Non-pigmented ciliary epithelial cell (primary cell): ENCODE measurements around the gene DIS3L2.
"Not testable (repeated sequence)": the region's sequence is repeated elsewhere in the genome, so short reads cannot be mapped to it uniquely, and the experiment has no call there.

Experiments
- DNase-seq: peaks from one replicate; pipeline ENCODE4 v3.0.0-alpha.2; 2010; ENCODE audit warnings: low read depth

The DIS3L2 gene

DNA sequence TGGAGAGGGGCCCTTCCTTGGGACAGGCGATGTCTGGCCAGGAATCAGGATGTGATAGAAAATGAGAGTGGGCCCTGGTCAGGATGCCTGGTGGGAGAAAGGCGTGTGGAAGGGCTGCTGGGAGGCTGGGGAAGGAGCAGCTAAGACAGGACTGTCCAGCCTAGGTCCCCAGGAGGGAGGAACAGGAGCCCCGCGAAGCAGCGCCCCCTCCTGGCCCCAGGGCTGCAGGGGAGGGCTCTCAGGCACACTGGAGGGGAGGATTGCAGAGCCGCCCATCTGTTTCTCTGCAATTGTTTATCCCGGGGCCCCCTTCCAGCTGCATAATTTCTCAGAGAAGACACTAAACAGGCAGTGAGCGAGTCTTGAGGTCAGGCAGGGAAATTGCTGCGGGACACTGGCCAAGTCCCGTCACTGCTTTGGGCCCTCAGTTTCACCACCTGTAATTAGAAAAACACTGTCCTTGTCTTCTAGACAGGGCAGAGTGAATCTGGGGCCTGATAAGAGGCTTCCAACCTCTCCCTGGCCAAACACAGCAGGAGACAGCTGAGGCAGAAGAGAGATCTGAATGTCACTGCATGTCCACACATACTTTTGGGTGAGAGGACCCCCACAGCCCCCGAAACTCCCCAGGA, 31.4 kb upstream of the DIS3L2 start:
- no peak for DNase-seq

DNA sequence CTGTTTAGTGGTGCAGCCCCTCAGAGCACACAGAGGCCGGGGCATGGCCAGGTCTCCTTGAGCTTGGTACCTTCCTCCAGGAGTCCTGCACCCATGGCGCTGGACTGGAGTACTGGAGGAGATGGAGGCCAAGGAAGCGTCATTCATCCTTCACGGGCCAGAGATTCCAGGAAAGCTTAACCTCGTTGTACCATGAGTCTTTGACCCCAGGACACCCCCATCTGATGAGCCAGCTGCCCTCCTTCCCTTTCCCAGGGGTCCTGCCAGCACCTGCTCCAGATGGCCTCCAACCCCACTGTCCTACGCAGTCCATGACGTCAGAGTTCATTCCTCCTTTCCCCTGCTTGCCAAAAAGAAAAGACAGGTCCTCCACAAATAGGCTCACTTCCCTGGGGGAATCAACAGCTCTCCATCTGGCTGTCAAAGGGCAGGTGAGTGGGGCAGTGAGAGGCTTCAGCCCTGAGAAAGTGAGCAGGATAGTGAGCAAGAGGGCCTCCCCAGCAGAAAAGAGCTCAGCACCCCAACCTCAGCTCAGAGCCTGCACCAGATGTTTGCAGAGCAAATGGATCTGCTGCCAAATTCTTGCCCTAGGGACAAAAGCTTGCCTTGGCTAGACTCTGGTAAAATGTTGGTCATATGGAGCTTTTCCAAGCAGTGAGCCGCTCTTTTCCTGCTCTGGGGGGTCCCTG, 30.8 kb upstream of the DIS3L2 start:
- DNase-seq: no peak

DNA sequence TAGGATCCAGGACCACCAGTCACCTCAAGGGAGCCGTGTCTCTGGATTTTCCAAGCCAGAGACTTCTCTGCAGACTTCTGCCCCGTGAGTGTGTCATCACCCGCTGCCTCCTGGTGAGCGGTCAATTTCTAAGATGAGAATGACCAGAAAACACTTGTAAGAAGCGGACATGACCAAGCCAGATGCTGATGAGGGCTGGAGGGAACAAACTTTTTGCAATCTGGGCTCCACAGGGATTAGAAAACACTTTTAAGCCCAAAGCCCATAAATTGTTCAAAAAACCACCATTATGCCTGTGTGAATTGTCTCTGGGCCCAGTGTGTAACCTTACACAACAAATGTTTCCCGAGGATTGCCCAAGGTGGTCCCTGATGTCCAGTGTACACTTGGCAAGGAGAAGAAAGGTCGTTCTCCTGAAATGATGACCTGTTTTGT, 30.0 kb upstream of the DIS3L2 start:
- no peak for DNase-seq

DNA sequence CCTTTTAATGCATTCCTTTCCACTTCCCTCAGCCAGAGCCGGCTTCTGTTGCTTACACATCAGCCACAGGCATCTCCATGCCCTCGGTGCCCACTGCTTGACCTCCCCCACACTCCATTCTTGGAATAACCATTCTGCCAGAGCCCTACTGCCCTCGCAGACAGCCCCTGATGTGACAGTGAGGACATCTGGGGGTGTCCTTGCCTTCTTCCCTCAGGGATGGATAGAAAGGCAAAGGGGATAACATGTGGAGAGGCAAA, 28.9 kb upstream of the DIS3L2 start:
- DNase-seq: no peak

DNA sequence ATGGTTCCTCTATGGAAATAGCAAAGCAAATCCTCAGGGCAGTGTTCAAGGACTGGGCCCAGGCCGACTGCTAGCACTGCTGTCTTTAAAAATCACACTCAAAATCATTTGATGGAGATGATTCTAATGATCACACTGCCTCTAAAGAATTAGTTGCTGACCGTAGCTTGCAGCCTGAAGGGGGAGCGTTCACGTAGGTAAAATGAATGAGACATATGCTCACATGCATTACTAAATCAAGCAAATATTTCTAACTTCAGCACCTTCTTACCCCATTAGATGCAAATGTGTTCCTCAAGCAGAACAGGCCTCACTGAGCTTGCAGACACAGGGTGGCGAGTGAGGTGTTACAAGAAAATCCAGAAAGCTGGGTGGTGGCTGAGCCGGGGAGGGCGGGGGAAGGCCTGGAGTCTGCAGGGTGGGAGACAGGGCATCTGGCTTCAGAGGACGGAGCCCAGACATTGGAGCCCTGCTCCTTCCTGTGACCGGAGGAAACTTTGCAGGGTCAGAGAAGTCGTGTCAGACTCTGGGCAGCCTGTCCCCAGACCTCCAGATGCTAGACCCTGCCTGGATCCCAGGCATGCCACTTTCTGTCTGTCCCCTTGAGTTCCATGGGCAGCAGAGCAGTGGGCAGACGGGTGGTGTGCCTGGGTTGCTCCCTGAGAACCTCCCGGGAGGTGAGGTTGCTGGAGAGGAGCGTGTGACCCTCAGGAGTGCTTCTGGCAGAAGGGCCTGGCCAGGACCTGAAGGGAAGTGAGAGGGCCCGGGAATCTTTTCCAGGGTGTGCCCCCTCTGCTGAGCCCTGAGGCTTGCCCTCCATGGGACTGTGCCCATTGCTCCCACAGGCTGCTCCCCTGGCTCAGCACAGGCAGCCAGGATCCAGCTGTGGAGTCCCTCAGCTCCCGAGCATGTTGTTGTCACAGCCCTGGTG, 28.3 kb upstream of the DIS3L2 start:
- no peak for DNase-seq

DNA sequence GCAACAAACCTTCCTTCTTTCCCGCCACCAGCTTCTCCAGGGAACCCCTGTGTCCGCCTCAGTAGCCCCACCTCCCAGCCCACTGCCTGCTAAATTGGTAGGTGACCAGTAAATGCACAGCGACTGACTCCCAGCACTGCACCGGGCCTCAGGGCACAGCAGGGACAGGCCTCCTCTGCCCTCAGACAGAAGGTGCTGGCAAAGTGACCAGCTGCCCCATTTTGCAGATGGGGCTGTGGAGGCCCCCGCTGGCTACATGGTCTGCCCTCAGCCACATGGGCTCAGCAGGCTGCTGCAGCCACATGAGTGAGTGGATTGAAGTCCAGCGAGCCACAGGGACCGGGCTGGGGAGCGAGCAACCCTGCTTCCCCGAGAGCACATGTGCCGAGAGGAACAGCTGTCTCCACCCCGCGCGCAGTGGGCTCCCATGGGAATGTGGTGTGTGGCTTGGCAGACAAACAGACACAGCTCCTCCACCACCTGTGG, 27.6 kb upstream of the DIS3L2 start:
- no peak for DNase-seq

DNA sequence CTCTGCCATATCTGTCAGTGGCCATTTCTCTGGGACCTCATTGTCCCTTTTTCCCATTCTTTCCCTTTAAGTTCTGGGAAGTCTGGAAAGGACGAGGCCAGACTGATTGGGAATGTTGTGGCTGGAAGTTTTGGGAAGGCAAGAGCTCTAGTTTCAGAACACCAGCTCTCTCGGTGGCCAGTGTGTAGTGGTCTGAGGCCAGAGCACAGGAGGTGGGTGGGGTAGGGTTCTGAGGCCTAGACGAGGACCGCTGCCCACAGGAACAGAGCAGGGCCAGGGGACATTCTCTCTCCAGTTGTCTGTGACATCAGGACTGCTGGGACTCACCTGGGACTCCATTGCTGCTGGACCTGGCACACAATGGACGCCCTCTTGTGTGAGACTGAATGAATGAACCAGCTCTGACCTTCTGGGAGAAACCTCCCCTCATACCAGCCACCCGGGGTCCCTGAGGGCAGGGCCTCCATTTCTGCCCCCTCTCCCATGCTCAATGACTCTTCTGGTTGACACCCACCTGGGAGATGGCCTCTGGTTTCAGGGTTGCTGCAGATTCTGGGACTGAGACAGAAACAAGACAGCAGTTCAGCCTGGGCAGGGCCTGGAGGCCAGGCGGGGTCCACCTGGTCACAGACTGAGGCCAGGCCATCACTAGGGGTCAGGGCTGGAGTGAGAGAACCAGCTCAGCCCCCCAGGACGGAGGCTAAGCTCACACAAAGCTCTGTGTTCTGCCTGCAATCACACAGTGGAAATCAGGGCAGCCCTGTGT, 26.9 kb upstream of the DIS3L2 start:
- DNase-seq: no peak

DNA sequence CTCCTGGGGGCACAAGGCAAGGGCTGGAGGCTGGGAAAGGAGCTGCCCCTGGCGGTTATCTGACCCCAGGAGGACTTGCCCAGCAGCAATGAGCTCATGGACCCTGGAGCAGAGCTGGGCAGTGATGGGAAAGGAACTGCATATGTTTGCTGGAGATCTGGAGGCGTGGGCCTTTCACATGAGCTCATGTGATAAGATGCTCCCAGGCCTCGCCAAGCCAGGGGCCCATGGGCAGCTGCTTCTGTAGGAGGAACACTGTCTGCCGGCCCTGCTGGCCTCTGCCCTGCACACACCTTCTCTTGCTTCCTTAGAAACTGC, 26.3 kb upstream of the DIS3L2 start:
- DNase-seq: no peak

DNA sequence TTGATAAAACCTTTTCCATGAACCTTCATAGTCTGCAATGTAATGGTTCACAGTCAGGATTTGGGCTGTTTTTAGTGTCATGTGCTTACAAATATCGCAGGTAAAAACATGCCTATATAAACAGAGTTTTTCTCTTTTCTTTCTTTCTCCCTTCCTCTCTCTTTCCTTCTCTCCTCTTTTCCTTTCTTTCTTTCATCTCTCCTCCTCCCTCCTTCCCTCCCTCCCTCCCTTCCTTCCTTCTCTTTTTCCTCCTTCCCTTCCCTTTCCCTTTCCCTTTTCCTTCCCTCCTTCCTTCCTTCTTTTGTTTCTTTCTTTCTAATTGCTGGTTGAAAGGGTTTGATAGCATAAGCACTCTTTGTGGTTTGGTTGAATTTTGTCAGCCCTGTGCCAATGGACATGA, 25.7 kb upstream of the DIS3L2 start:
- DNase-seq: no peak

DNA sequence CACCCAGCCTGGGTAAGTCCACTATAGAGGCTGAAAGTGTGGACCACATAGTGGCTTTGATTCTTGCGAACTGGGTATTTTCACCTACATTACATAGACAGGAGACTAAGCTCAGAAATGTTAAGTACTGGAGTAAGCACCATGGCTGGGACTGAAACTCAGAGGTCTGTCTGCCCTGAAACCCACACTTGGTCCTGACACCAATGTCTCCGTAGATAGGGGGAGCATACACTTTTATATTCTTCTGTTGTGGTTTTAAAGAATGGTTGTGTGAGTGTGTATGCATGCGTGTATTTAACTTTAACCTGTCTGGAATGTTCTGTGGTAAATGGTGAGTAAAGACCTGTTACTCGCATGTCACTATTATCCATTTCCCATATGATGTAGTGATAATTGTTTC, 25.0 kb upstream of the DIS3L2 start:
- DNase-seq: no peak

DNA sequence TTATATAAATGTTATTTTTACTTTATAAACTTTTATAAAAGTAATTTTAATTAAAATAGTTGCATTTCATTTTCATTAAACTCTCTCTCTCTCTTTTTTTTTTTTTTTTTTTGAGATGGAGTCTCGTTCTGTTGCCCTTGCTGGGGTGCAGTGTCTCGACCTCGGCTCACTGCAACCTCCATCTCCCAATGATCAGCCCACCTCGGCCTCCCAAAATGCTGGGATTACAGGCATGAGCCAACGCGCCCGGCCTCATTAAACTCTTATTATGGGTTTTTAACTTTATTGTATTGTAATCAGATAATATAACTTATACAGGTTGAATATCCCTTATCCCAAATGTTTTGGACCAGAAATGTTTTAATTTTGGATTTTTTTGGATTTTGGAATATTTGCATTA, 24.5 kb upstream of the DIS3L2 start:
- DNase-seq: no peak

DNA sequence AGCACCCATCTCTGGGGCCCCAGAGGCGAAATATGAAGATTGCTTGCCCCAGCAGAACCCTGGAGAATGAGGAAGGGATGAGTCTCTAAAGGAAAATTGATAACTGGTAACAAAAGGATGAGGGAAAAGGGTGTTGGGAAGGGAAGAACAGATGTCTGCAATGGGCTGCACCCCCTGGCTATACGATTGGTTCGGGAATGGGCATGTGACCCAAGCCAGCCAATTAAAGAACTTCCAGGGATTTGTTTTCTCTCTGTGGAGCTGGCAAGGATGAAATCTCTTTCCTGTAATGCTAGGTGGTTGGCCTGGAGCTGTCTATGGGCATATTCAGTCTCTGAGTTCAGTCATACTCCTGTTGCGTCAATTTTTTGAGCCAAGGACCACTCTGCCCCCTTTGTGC, 22.5 kb upstream of the DIS3L2 start:
- no peak for DNase-seq

DNA sequence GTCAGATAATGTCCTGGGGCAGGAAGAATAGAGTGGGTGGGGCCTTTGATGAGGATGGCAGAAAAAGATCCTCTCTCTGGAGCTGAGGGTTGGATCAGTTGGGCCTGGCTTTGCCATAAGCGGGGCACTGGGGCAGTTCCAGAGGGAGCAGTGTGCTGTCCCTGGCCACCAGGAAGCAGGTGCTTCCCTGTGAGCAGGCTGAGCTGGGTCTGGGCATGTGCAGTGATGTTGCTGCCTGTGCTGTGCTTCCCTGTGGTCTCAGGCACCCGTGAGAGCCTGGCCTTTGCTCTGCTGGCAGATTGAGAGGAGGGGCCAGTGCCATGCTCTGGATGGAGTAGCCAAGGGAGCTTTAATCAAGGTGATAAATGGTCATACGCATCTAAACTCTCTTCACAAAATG, 20.7 kb upstream of the DIS3L2 start:
- DNase-seq: no peak

DNA sequence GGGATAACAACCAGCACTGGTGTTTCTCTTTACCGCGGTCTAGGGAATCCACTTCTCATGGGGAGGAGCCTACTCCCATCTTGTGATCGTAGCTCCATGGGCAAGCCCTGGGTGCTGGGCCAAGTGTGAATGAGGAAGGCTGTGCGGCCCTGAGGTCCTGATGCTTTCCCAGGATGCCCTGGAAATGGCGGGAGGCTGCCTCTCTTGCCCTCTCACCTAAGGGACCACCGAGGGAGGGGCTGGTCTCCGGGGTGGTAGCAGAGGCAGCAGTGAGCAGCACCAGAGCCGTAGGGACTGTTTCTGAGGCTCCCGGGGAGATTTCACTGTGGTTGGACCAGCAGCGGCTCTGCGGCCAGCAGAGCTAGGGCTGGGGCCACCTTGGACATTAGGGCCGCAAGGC, 19.8 kb upstream of the DIS3L2 start:
- DNase-seq: no peak

DNA sequence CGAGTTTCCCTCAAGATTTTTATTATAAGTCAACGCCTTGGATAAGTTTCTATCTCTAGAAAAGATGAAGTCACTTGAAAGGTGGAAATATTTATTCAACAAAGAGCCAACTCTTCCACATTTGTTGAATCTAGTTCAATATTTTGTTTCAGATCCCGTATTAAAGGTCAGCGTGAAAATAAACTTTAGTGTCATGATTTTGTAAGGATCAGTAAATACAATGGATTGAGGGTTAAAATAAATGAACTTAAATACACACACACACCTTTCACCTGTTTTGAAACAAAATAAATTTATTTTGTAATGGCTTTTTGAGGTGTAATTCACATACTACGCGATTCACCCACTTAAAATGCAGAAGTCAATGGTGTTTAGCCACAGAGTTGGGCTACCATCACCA, 19.3 kb upstream of the DIS3L2 start:
- no peak for DNase-seq

DNA sequence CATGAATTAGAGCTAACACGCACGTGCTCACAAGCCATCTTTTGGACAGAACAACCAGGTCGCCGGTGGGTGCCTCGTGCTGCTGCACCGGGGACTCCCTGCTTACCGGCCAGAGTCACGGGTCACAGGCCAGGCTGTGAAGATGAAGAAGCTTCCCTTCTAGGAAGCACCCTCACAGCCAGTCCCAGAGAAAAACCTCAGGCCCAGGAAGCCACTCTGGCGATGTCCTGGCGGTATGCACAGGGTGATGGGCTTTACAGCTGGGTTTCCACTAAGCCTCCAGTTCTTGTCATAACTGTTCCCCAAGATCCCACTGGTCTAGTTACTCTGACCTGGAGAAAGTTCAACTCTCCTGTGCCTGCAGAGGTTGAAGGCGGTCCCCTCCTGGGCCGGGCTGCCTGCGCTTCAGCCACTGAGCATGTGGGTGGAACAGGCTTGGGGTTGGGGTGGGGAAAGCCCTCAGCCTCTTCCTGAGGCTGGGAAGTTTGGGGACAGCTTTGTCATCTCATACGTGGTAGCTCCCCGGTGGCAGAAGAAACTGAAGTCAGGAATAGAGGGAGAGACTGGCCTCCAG, 15.2 kb upstream of the DIS3L2 start:
- DNase-seq: no peak

DNA sequence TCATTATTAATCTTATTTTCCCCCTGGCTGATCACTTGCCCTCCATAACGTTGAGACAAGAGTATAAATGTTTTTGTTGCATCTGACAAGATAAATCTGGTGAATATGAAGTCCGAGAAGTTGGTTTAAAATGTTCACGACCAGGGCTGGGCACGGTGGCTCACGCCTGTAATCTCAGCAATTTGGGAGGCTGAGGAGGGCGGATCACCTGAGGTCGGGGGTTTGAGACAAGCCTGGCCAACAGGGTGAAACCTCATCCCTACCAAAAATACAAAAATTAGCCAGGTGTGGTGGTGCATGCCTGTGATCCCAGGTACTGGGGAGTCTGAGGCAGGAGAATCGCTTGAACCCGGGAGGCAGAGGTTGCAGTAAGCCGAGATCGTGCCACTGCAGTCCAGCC, 14.4 kb upstream of the DIS3L2 start:
- DNase-seq: not testable (repeated sequence)

DNA sequence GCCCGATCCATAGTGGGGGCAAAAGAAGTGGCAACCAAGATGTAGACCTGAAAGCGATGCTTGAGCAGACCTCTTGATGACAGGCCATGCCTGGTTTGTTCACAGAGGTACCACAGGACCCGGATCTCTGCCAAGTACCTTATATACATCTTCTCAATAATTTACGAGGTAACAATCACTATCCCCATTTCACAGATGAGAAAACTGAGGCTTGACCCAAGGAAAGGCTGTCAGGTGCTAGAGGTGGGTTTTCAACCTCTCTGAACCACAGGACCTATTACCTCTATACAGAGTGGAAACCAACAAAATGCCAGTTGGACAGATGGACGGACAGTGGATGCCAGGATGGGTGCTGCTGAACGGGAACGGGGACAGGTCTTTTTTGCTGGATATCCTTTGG, 13.8 kb upstream of the DIS3L2 start:
- DNase-seq: no peak

DNA sequence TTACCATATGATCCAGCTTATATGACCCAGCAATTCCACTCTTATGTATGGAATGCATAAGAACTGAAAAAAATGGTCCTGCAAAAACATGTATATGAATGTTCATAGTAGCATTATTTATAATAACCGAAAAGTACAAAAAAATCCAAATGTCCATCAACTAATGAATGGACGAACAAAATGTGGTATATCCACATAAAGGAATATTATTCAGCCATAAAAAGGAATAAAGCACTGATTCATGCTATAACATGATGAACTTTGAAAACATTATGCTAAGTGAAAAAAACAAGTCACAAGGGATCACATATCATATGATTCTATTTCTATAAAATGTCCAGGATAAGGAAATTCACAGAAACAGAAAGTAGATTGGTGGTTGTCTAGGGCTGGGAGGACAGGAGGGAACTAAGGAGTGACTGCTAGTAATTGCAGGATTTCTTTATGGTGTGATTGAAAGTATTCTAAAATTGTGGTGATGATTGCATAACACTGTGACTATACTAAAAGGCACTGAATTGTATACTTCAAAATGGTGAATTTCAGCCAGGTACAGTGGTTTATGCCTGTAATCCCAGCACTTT, 10.0 kb upstream of the DIS3L2 start:
- no peak for DNase-seq

DNA sequence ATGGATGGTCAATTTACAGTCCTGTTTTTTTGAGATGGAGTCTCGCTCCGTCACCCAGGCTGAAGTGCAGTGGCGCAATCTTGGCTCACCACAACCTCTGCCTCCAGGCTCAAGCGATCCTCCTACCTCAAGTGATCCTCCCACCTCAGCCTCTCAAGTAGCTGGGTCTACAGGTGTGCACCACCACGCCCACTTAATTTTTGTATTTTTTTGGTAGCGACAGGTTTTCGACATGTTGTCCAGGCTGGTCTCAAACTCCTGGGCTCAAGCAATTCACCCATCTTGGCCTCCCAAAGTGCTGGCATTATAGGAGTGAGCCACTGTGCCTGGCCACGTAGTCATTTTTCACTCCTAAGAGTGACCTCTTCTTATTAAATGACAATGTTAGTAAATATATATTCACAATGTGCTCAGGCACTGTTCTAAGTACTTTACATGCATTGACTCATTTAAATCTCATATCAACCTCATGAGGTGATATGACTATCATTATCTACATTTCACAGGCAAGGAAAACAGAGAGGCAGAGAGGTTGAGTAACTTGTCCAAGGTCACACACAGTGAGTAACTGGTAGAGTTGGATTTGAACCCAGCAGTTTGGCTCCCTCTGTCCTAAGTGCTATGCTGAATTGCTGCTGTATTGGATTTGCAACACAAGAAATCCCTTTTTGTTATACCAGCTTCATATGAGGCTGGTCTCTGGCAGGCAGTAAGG, 5.6 kb upstream of the DIS3L2 start:
- no peak for DNase-seq
